HepG2 (cell line): ENCODE measurements around the gene POU2F1. TPM values are rescaled to one million over a fixed set of nuclear protein-coding genes. Genes with fewer than 3 reads are reported as not detected.

Source experiments
- ATF7-NPFF ChIP-seq: sonication (generic); formaldehyde crosslinking; IDR thresholded peaks from 2 replicates; pipeline ENCODE4 v1.8.1; 2023; ENCODE audit warnings: mild to moderate bottlenecking, low read depth, missing genetic modification reagents, moderate library complexity
- BHLHE40 ChIP-seq: IDR thresholded peaks from 2 replicates; pipeline ENCODE4 v1.6.1; 2011; ENCODE audit warnings: low read length, improper control_type of control experiment
- CHD2 ChIP-seq: IDR thresholded peaks from 2 replicates; pipeline ENCODE4 v1.6.1; 2011; ENCODE audit warnings: low read depth, low read length, improper control_type of control experiment
- EED ChIP-seq: sonication (generic); formaldehyde crosslinking; IDR thresholded peaks from 2 replicates; pipeline ENCODE4 v1.5.0; 2020; ENCODE audit warnings: mild to moderate bottlenecking, missing genetic modification reagents
- EHMT2 ChIP-seq: fragments of 200-600 bp; sonication (generic); IDR thresholded peaks from 2 replicates; pipeline ENCODE4 v1.7.0; 2017; ENCODE audit warnings: antibody characterized with exemption, low read depth, low read length, borderline replicate concordance
- ERF ChIP-seq: IDR thresholded peaks from 2 replicates; pipeline ENCODE4 v1.6.1; 2018; ENCODE audit warnings: missing biosample characterization, missing genetic modification reagents
- FOXA3 ChIP-seq: IDR thresholded peaks from 2 replicates; pipeline ENCODE4 v1.6.1; 2016; ENCODE audit warnings: missing genetic modification reagents, missing compliant biosample characterization
- JUND ChIP-seq: sonication (generic); formaldehyde crosslinking; IDR thresholded peaks from 2 replicates; pipeline ENCODE4 v1.8.0; 2022; ENCODE audit warnings: mild to moderate bottlenecking, missing genetic modification reagents
- MIER3 ChIP-seq: IDR thresholded peaks from 2 replicates; pipeline ENCODE4 v1.6.1; 2016; ENCODE audit warnings: missing compliant biosample characterization, borderline replicate concordance
- NFATC3 ChIP-seq: sonication (generic); formaldehyde crosslinking; IDR thresholded peaks from 2 replicates; pipeline ENCODE4 v1.5.1; 2020; ENCODE audit warnings: mild to moderate bottlenecking, missing genetic modification reagents
- PAF1 ChIP-seq: IDR thresholded peaks from 2 replicates; pipeline ENCODE4 v1.6.1; 2016; ENCODE audit warnings: missing genetic modification reagents, missing compliant biosample characterization
- PHF20 ChIP-seq: sonication (generic); formaldehyde crosslinking; IDR thresholded peaks from 2 replicates; pipeline ENCODE4 v1.5.0; 2020; ENCODE audit warnings: mild to moderate bottlenecking, missing genetic modification reagents
- SCMH1 ChIP-seq: sonication (generic); formaldehyde crosslinking; IDR thresholded peaks from 2 replicates; pipeline ENCODE4 v1.9.0; 2021; ENCODE audit warnings: missing genetic modification reagents, mild to moderate bottlenecking, borderline replicate concordance
- SMYD3 ChIP-seq: sonication (generic); formaldehyde crosslinking; IDR thresholded peaks from 2 replicates; pipeline ENCODE4 v1.8.1; 2023; ENCODE audit warnings: mild to moderate bottlenecking, missing genetic modification reagents
- SPEN ChIP-seq: sonication (generic); formaldehyde crosslinking; IDR thresholded peaks from 2 replicates; pipeline ENCODE4 v1.5.1; 2020; ENCODE audit warnings: low read depth, mild to moderate bottlenecking, missing genetic modification reagents
- TRIM24 ChIP-seq: sonication (generic); formaldehyde crosslinking; IDR thresholded peaks from 2 replicates; pipeline ENCODE4 v1.8.0; 2022; ENCODE audit warnings: mild to moderate bottlenecking, missing genetic modification reagents
- ZBTB2 ChIP-seq: sonication (generic); formaldehyde crosslinking; IDR thresholded peaks from 2 replicates; pipeline ENCODE4 v1.8.0; 2022; ENCODE audit warnings: low read depth, missing genetic modification reagents
- ZBTB34 ChIP-seq: sonication (generic); formaldehyde crosslinking; IDR thresholded peaks from 2 replicates; pipeline ENCODE4 v1.8.0; 2022; ENCODE audit warnings: mild to moderate bottlenecking, missing genetic modification reagents
- ZNF225 ChIP-seq: sonication (generic); formaldehyde crosslinking; IDR thresholded peaks from 2 replicates; pipeline ENCODE4 v1.4.0; 2020; ENCODE audit warnings: mild to moderate bottlenecking, missing genetic modification reagents
- ZNF275 ChIP-seq: sonication (generic); formaldehyde crosslinking; IDR thresholded peaks from 2 replicates; pipeline ENCODE4 v1.8.0; 2022; ENCODE audit warnings: missing genetic modification reagents, mild to moderate bottlenecking, inconsistent platforms, borderline replicate concordance
- ZNF354B ChIP-seq: sonication (generic); formaldehyde crosslinking; IDR thresholded peaks from 2 replicates; pipeline ENCODE4 v1.8.0; 2022; ENCODE audit warnings: mild to moderate bottlenecking, missing genetic modification reagents
- ZSCAN31 ChIP-seq: sonication (generic); formaldehyde crosslinking; IDR thresholded peaks from 2 replicates; pipeline ENCODE4 v1.5.0; 2020; ENCODE audit warnings: low read depth, mild to moderate bottlenecking, missing genetic modification reagents
- polyA plus RNA-seq, 8 experiments: library from polyadenylated mRNA; depleted of rRNA in 3 of 8; stranded (reverse) in 7 of 8; unstranded in 1 of 8; fragments of >200 nt; fragmentation: Illumina TruSeq in 4 of 8; extraction: Trizol in 4 of 8; gene quantifications; 2 replicates each; pipeline versions ENCODE4 v1.2.1 to v1.2.3, GENCODE V29; 2011 to 2016; ENCODE audit warnings: low read depth in 4 of 8, missing spikeins in 1 of 8, mixed read lengths in 1 of 8; ENCODE audit not compliant: insufficient read depth in 1 of 8
- total RNA-seq, 5 experiments: library from RNA; depleted of rRNA; stranded (reverse); fragments of >200 nt; fragmentation: Illumina TruSeq; extraction: Trizol; gene quantifications; 2 replicates each; pipeline ENCODE4 v1.2.3, GENCODE V29; 2016; ENCODE audit warnings: low read depth in 1 of 5
- TF ChIP-seq, protein P1 (sequence below): sonication (generic); formaldehyde crosslinking; IDR thresholded peaks from 2 replicates; pipeline ENCODE4 v1.5.1; 2020; ENCODE audit warnings: missing genetic modification reagents, mild to moderate bottlenecking, borderline replicate concordance
- TF ChIP-seq, protein P2 (sequence below): sonication (generic); formaldehyde crosslinking; IDR thresholded peaks from 2 replicates; pipeline ENCODE4 v1.4.0; 2020; ENCODE audit warnings: missing genetic modification reagents

POU2F1 gene
- total and polyA plus RNA-seq, 2 of the 13 experiments (the other 11 are each of a cell fraction or from before 2014, with no cell fraction given) = 10.2 to 13.0 TPM

GRCh38 chr1:167439301-167439988, 218.8 kb downstream of the POU2F1 start (continued):
- TF ChIP-seq ATF7-NPFF (CRISPR knock-in tag) (no peak), EED (CRISPR knock-in tag) (no peak), ZNF275 (CRISPR knock-in tag) (no peak), SMYD3 (CRISPR knock-in tag) (no peak), ERF (no peak), SPEN (no peak), ZNF354B (CRISPR knock-in tag) (no peak), BHLHE40 (no peak), JUND (CRISPR knock-in tag) (no peak), MIER3 (CRISPR knock-in tag) (no peak), CHD2 (no peak), TRIM24 (CRISPR knock-in tag) (no peak), ZNF225 (CRISPR knock-in tag) (no peak), ZSCAN31 (no peak), PHF20 (CRISPR knock-in tag) (no peak), EHMT2 (no peak), FOXA3 (no peak), PAF1 (CRISPR knock-in tag) (no peak), ZBTB2 (CRISPR knock-in tag) (no peak), SCMH1 (CRISPR knock-in tag) (no peak), ZBTB34 (CRISPR knock-in tag) (no peak), NFATC3 (no peak)
- TF ChIP-seq, protein P1, sequence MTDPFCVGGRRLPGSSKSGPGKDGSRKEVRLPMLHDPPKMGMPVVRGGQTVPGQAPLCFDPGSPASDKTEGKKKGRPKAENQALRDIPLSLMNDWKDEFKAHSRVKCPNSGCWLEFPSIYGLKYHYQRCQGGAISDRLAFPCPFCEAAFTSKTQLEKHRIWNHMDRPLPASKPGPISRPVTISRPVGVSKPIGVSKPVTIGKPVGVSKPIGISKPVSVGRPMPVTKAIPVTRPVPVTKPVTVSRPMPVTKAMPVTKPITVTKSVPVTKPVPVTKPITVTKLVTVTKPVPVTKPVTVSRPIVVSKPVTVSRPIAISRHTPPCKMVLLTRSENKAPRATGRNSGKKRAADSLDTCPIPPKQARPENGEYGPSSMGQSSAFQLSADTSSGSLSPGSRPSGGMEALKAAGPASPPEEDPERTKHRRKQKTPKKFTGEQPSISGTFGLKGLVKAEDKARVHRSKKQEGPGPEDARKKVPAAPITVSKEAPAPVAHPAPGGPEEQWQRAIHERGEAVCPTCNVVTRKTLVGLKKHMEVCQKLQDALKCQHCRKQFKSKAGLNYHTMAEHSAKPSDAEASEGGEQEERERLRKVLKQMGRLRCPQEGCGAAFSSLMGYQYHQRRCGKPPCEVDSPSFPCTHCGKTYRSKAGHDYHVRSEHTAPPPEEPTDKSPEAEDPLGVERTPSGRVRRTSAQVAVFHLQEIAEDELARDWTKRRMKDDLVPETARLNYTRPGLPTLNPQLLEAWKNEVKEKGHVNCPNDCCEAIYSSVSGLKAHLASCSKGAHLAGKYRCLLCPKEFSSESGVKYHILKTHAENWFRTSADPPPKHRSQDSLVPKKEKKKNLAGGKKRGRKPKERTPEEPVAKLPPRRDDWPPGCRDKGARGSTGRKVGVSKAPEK (CRISPR knock-in tag) = no peak
- TF ChIP-seq, protein P2, sequence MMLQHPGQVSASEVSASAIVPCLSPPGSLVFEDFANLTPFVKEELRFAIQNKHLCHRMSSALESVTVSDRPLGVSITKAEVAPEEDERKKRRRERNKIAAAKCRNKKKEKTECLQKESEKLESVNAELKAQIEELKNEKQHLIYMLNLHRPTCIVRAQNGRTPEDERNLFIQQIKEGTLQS = no peak
